Cardiac muscle cell (in vitro differentiated cells and primary cell): ENCODE measurements around the gene ABCC1. TPM values are rescaled to one million over a fixed set of nuclear protein-coding genes. Genes with fewer than 3 reads are reported as not detected.

Experiments
- DNase-seq, 2 donors: peaks; one replicate each; pipeline versions ENCODE4 v3.0.0 to v3.0.0-alpha.2; 2010 to 2017; ENCODE audit warnings: low read depth in 1 of 2, low spot score in 1 of 2
- H3K27ac ChIP-seq: fragments of 200-600 bp; sonication (generic); 2 replicates; pipeline ENCODE4 v1.5.1; 2016
- H3K27me3 ChIP-seq: fragments of 200-600 bp; sonication (generic); 2 replicates; pipeline ENCODE4 v1.6.0; 2016; ENCODE audit warnings: control low read depth
- H3K36me3 ChIP-seq: fragments of 200-600 bp; sonication (generic); 2 replicates; pipeline ENCODE4 v1.5.1; 2016; ENCODE audit warnings: control low read depth
- H3K4me1 ChIP-seq: fragments of 200-600 bp; sonication (generic); 2 replicates; pipeline ENCODE4 v1.8.1; 2017; ENCODE audit warnings: low read depth, mild to moderate bottlenecking, mixed run types
- H3K4me3 ChIP-seq: fragments of 200-600 bp; sonication (generic); 2 replicates; pipeline ENCODE4 v1.5.1; 2016; ENCODE audit warnings: mild to moderate bottlenecking
- H3K9me3 ChIP-seq: fragments of 200-600 bp; sonication (generic); 2 replicates; pipeline ENCODE4 v1.5.1; 2017; ENCODE audit warnings: low read depth, mild to moderate bottlenecking, control low read depth
- polyA plus RNA-seq: library from polyadenylated mRNA; unstranded; fragments of >200 nt; fragmentation: Nextera tagmentation; extraction: Ambion mirVana; gene quantifications from 2 replicates; pipeline ENCODE4 v1.2.1, GENCODE V29; 2016
- total RNA-seq: library from RNA; depleted of rRNA; stranded (reverse); fragments of >200 nt; gene quantifications from 2 replicates; pipeline ENCODE4 v1.2.3, GENCODE V29; 2016
- TF ChIP-seq, protein P1 (sequence below): IDR thresholded peaks from 2 replicates; pipeline ENCODE4 v1.5.1; 2012; ENCODE audit warnings: low read depth, mild to moderate bottlenecking, low read length

ABCC1 gene
- total and polyA plus RNA-seq, 2 experiments from 2014 or later = 14.2 to 31.0 TPM

GRCh38 chr16:16093628-16094332 lies 144.4 kb downstream of the ABCC1 start:
- no peaks in the 10 kb centered on the region for H3K4me1 ChIP-seq
- no peak for DNase-seq
- H3K4me3 ChIP-seq = no peak overlapping the region
- TF ChIP-seq, protein P1, sequence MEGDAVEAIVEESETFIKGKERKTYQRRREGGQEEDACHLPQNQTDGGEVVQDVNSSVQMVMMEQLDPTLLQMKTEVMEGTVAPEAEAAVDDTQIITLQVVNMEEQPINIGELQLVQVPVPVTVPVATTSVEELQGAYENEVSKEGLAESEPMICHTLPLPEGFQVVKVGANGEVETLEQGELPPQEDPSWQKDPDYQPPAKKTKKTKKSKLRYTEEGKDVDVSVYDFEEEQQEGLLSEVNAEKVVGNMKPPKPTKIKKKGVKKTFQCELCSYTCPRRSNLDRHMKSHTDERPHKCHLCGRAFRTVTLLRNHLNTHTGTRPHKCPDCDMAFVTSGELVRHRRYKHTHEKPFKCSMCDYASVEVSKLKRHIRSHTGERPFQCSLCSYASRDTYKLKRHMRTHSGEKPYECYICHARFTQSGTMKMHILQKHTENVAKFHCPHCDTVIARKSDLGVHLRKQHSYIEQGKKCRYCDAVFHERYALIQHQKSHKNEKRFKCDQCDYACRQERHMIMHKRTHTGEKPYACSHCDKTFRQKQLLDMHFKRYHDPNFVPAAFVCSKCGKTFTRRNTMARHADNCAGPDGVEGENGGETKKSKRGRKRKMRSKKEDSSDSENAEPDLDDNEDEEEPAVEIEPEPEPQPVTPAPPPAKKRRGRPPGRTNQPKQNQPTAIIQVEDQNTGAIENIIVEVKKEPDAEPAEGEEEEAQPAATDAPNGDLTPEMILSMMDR = no peak
- H3K9me3 ChIP-seq = no peaks in the 10 kb centered on the region
- peaks cover 8% of the 10 kb centered on the region for H3K36me3 ChIP-seq
- H3K27ac ChIP-seq = no peak overlapping the region
- no peaks in the 10 kb centered on the region for H3K27me3 ChIP-seq

- Histone ChIP-seq H3K36me3 (peaks cover 6% of the 10 kb centered on the region), H3K9me3 (no peaks in the 10 kb centered on the region), H3K4me1 (no peaks in the 10 kb centered on the region), H3K4me3 (no peak overlapping the region), H3K27ac (no peak overlapping the region), H3K27me3 (no peaks in the 10 kb centered on the region)
- DNase-seq = no peak
- TF ChIP-seq, protein P1 = no peak
Observed at GRCh38 chr16:16095646-16096045, 146.2 kb downstream of the ABCC1 start.

- DNase-seq = peak in 1 of 2 donors; percentile 74
- H3K27me3 ChIP-seq = no peaks in the 10 kb centered on the region
- TF ChIP-seq, protein P1 = peak; percentile 46
- H3K27ac ChIP-seq = no peak overlapping the region
- peaks cover 6% of the 10 kb centered on the region for H3K36me3 ChIP-seq
- H3K4me3 ChIP-seq = no peak overlapping the region
- H3K9me3 ChIP-seq = no peaks in the 10 kb centered on the region
- H3K4me1 ChIP-seq = no peaks in the 10 kb centered on the region
Observed at GRCh38 chr16:16096121-16096857, 146.9 kb downstream of the ABCC1 start.

GRCh38 chr16:16096858-16097213 lies 147.4 kb downstream of the ABCC1 start:
- Histone ChIP-seq H3K27ac (no peak overlapping the region), H3K4me3 (no peak overlapping the region), H3K36me3 (peaks cover 6% of the 10 kb centered on the region), H3K27me3 (no peaks in the 10 kb centered on the region), H3K4me1 (no peaks in the 10 kb centered on the region), H3K9me3 (no peaks in the 10 kb centered on the region)
- TF ChIP-seq, protein P1 = no peak
- DNase-seq = no peak

- no peak overlapping the region for H3K27ac ChIP-seq
- H3K9me3 ChIP-seq = no peaks in the 10 kb centered on the region
- H3K4me1 ChIP-seq = no peaks in the 10 kb centered on the region
- no peak for DNase-seq
- H3K27me3 ChIP-seq = no peaks in the 10 kb centered on the region
- TF ChIP-seq, protein P1 = no peak
- peaks cover 6% of the 10 kb centered on the region for H3K36me3 ChIP-seq
- H3K4me3 ChIP-seq = no peak overlapping the region
Observed at GRCh38 chr16:16099320-16099719, 149.9 kb downstream of the ABCC1 start.
